Suprapubic skin (tissue), 3 donors: ENCODE measurements around the gene C12orf42.

Experiments
- POLR2A ChIP-seq, 2 donors: fragments of 450-650 bp; IDR thresholded peaks; one replicate each; pipeline ENCODE4 v1.6.1; 2017; ENCODE audit warnings: antibody characterized with exemption in 2 of 2, mild to moderate bottlenecking in 2 of 2, moderate library complexity in 2 of 2
- TF ChIP-seq, protein P1 (sequence below), 2 donors: fragments of 200-600 bp in 1 of 2; fragments of 450-650 bp in 1 of 2; sonication (generic) in 1 of 2; IDR thresholded peaks; one replicate each; pipeline ENCODE4 v1.5.1; 2016 to 2019; ENCODE audit warnings: antibody characterized with exemption in 2 of 2, mild to moderate bottlenecking in 1 of 2, moderate library complexity in 1 of 2

DNA sequence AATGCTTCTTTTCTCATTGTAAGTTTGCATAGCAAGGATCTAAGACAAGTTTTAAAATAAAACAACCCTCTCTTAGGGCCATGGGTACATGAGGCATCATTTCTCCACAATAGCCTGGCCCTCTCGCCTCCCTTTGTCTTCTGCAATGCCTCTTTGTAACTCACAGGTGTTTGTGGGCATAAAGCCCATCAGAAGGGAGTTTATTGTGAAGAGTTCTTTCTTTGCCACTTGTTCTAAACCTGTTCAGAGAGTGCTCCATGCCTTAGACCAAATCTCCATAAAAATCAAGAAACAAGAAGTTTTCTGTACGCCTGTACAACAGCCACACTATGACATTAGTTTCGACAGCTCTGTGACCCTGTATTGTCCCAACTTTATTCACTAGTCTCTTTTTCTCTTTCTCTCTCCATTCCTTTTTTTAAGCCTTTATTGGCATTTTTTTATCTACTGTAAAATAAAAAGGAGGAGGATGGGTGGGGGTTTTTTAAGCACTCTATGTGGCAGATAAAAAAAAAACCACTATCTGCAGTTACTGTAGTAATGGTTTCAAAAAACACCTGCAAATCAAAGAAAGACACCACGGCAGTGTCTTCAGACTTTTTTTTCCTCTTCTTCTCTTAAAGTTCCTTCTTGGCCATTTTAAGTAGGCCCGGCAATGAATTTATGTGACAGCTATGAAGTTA is 1.6 kb downstream of the C12orf42 start:
- no peak for TF ChIP-seq POLR2A (IDR thresholded peaks at IDR 0.05)
- TF ChIP-seq, protein P1, sequence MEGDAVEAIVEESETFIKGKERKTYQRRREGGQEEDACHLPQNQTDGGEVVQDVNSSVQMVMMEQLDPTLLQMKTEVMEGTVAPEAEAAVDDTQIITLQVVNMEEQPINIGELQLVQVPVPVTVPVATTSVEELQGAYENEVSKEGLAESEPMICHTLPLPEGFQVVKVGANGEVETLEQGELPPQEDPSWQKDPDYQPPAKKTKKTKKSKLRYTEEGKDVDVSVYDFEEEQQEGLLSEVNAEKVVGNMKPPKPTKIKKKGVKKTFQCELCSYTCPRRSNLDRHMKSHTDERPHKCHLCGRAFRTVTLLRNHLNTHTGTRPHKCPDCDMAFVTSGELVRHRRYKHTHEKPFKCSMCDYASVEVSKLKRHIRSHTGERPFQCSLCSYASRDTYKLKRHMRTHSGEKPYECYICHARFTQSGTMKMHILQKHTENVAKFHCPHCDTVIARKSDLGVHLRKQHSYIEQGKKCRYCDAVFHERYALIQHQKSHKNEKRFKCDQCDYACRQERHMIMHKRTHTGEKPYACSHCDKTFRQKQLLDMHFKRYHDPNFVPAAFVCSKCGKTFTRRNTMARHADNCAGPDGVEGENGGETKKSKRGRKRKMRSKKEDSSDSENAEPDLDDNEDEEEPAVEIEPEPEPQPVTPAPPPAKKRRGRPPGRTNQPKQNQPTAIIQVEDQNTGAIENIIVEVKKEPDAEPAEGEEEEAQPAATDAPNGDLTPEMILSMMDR (IDR thresholded peaks at IDR 0.05), result no peak
